ENCODE results near the gene BANF1.
A peak's percentile ranks its signal among the peaks of the same experiment; 100 is the strongest.

BANF1 gene

GRCh38 chr11:65960824-65961266 is 41.5 kb upstream of the BANF1 start:
- Histone ChIP-seq H3K27me3 (replicated peaks) (no peaks in the 10 kb centered on the region), H3K36me3 (replicated peaks) (peaks cover 18% of the 10 kb centered on the region), H3K27ac (peak overlapping the region; percentile 84), H3K4me3 (ENCODE audit: low read depth, low read length) (peak overlapping the region; percentile 81)
- peak; percentile 6 for DNase-seq
- TF ChIP-seq CTCF (IDR thresholded peaks at IDR 0.05; ENCODE audit: low read depth, low read length, missing control alignments): no peak
- in situ Hi-C loops (cut with HindIII; ENCODE audit: low pct_ligation_motif_present, low sequenced_read_pairs): no loop called here

- Histone ChIP-seq H3K27ac (peak within 1 kb of the TSS; percentile 84), H3K27me3 (replicated peaks) (no peaks in the 10 kb centered on the region), H3K4me3 (ENCODE audit: low read depth, low read length) (peak within 1 kb of the TSS; percentile 81), H3K36me3 (replicated peaks) (peaks cover 24% of the 10 kb centered on the region)
- in situ Hi-C loops (cut with HindIII; ENCODE audit: low pct_ligation_motif_present, low sequenced_read_pairs): no loop called here
- no peak for TF ChIP-seq CTCF (IDR thresholded peaks at IDR 0.05; ENCODE audit: low read depth, low read length, missing control alignments)
- peak; percentile 97 for DNase-seq
Measured at GRCh38 chr11:65961267-65962140, 40.8 kb upstream of the BANF1 start, which contains the start of gene SART1. Gene SART1 (plus strand): TSS chr11:65961734. CDS start chr11:65961781, 47 bp downstream.

GRCh38 chr11:65962141-65962564 is 40.1 kb upstream of the BANF1 start:
- H3K4me3 ChIP-seq (ENCODE audit: low read depth, low read length): peak overlapping the region; percentile 81
- H3K27me3 ChIP-seq (replicated peaks): no peaks in the 10 kb centered on the region
- DNase-seq: no peak
- no peak for TF ChIP-seq CTCF (IDR thresholded peaks at IDR 0.05; ENCODE audit: low read depth, low read length, missing control alignments)
- in situ Hi-C loops (cut with HindIII; ENCODE audit: low pct_ligation_motif_present, low sequenced_read_pairs): no loop called here
- H3K27ac ChIP-seq: no peak overlapping the region
- peaks cover 31% of the 10 kb centered on the region for H3K36me3 ChIP-seq (replicated peaks)

- peaks cover 54% of the 10 kb centered on the region for H3K36me3 ChIP-seq (replicated peaks)
- no peak overlapping the region for H3K27ac ChIP-seq
- in situ Hi-C loops (cut with HindIII; ENCODE audit: low pct_ligation_motif_present, low sequenced_read_pairs): no loop called here
- H3K4me3 ChIP-seq (ENCODE audit: low read depth, low read length): no peak overlapping the region
- no peak for TF ChIP-seq CTCF (IDR thresholded peaks at IDR 0.05; ENCODE audit: low read depth, low read length, missing control alignments)
- H3K27me3 ChIP-seq (replicated peaks): no peaks in the 10 kb centered on the region
- no peak for DNase-seq
Measured at GRCh38 chr11:65964906-65965305, 37.4 kb upstream of the BANF1 start.

- Histone ChIP-seq H3K27me3 (replicated peaks) (no peaks in the 10 kb centered on the region), H3K36me3 (replicated peaks) (peaks cover 54% of the 10 kb centered on the region), H3K4me3 (ENCODE audit: low read depth, low read length) (no peak overlapping the region), H3K27ac (no peak overlapping the region)
- in situ Hi-C loops (cut with HindIII; ENCODE audit: low pct_ligation_motif_present, low sequenced_read_pairs): no loop called here
- DNase-seq: no peak
- TF ChIP-seq CTCF (IDR thresholded peaks at IDR 0.05; ENCODE audit: low read depth, low read length, missing control alignments): no peak
Measured at GRCh38 chr11:65965986-65966762, 36.1 kb upstream of the BANF1 start.

Measured in brain microvascular endothelial cell (primary cell).